Stomach (tissue), 9 donors: ENCODE measurements around the gene ZFHX3. TPM values are rescaled to one million over a fixed set of nuclear protein-coding genes. Genes with fewer than 3 reads are reported as not detected.

Source experiments
- DNase-seq, 2 donors: peaks; one replicate each; pipeline versions ENCODE4 v3.0.0 to v3.0.0-alpha.2; 2013 to 2019
- H3K27ac ChIP-seq, 5 donors: fragments of 200-600 bp in 4 of 5; sonication (generic) in 4 of 5; one replicate each; pipeline ENCODE4 v1.5.1; 2013 to 2019; ENCODE audit warnings: mild to moderate bottlenecking in 1 of 5, moderate library complexity in 1 of 5
- H3K27me3 ChIP-seq, 3 donors: fragments of 200-600 bp; sonication (generic); one replicate each; pipeline ENCODE4 v1.5.1; 2017 to 2019; ENCODE audit warnings: mixed run types in 1 of 3
- H3K36me3 ChIP-seq, 4 donors: fragments of 200-600 bp; sonication (generic); 1 replicate in 3 of 4; 2 replicates in 1 of 4; pipeline ENCODE4 v1.5.1; 2016 to 2019
- H3K4me1 ChIP-seq, 4 donors: fragments of 200-600 bp; sonication (generic); one replicate each; pipeline ENCODE4 v1.5.1; 2016 to 2019
- H3K4me3 ChIP-seq, 4 donors: fragments of 200-600 bp; sonication (generic) in 3 of 4; one replicate each; pipeline ENCODE4 v1.5.1; 2016 to 2019; ENCODE audit warnings: mild to moderate bottlenecking in 1 of 4
- H3K9me3 ChIP-seq, 4 donors: fragments of 200-600 bp; sonication (generic); one replicate each; pipeline ENCODE4 v1.5.1; 2016 to 2019
- CTCF ChIP-seq, 7 experiments: fragments of 450-650 bp in 4 of 7; fragments of 200-600 bp in 3 of 7; sonication (generic) in 3 of 7; IDR thresholded peaks; one replicate each; pipeline ENCODE4 v1.5.1; 2016 to 2019; ENCODE audit warnings: antibody characterized with exemption in 7 of 7, control low read depth in 2 of 7, mild to moderate bottlenecking in 1 of 7
- EP300 ChIP-seq: sonication (generic); formaldehyde crosslinking; IDR thresholded peaks from one replicate; pipeline ENCODE4 v1.6.1; 2017; ENCODE audit warnings: antibody characterized with exemption
- POLR2A ChIP-seq, 4 donors: fragments of 450-650 bp; IDR thresholded peaks; one replicate each; pipeline ENCODE4 v1.6.1; 2016; ENCODE audit warnings: antibody characterized with exemption in 4 of 4, control low read depth in 2 of 4, mild to moderate bottlenecking in 1 of 4, moderate library complexity in 1 of 4
- POLR2AphosphoS5 ChIP-seq, 3 donors: sonication (generic); formaldehyde crosslinking; IDR thresholded peaks; one replicate each; pipeline ENCODE4 v1.6.1; 2016; ENCODE audit warnings: antibody characterized with exemption in 3 of 3
- WGBS, 5 donors: extraction: QIAGEN DNeasy Blood & Tissue Kit in 3 of 5; methylation state at CpG; one replicate each; pipeline versions ENCODE4 v1.1.5 to v1.1.7; 2013 to 2018; 5-methylcytosine and 5-hydroxymethylcytosine counted together
- intact Hi-C: fragments of 100-400 bp; cut with DNase I; formaldehyde crosslinking; loops from one replicate; pipeline ENCODE4 v1.15.1; 2023; ENCODE audit warnings: low total_unique reads
- polyA plus RNA-seq, 3 donors: library from polyadenylated mRNA; stranded (reverse); fragments of 200-250 nt; gene quantifications; one replicate each; pipeline ENCODE4 v1.2.3, GENCODE V29; 2013
- total RNA-seq, 5 donors: library from RNA; depleted of rRNA; stranded (reverse); fragments of >200 nt; gene quantifications; one replicate each; pipeline versions ENCODE4 v1.1.0 to v1.2.3, GENCODE V29; 2014 to 2016
- donor health status: healthy with polysubstance abuse.
- donor health status: Bipolar disorder and iron deficiency.
- donor health status: healthy.

ZFHX3 gene
- total and polyA plus RNA-seq, 8 donors, result 1.1 to 27.5 (median 11.8) TPM

- Histone ChIP-seq H3K27me3 (no peaks in the 10 kb centered on the region), H3K36me3 (no peaks in the 10 kb centered on the region), H3K4me1 (peaks cover 29 to 79% (median 62%) of the 10 kb centered on the region in 4 donors), H3K4me3 (no peak overlapping the region), H3K27ac (peak overlapping the region in 1 of 5 donors; percentile 23), H3K9me3 (no peaks in the 10 kb centered on the region)
- no peak for TF ChIP-seq CTCF (IDR thresholded peaks at IDR 0.05)
- 49 to 61% (median 50%) methylated on average over 6 of the region's 6 CpGs for WGBS, 5 donors
- intact Hi-C loops, result no loop called here
- DNase-seq, result peak in 1 of 2 donors; percentile 51
Observed at GRCh38 chr16:72935896-72936295, 112.0 kb downstream of the ZFHX3 start.

- WGBS, 5 donors, result 77 to 82% (median 79%) methylated on average over 17 of the region's 17 CpGs
- Histone ChIP-seq H3K4me1 (peaks cover 23 to 82% (median 58%) of the 10 kb centered on the region in 4 donors), H3K9me3 (no peaks in the 10 kb centered on the region), H3K36me3 (no peaks in the 10 kb centered on the region), H3K4me3 (no peak overlapping the region), H3K27ac (peak overlapping the region in 1 of 5 donors; percentile 23), H3K27me3 (no peaks in the 10 kb centered on the region)
- intact Hi-C loops, result no loop called here
- TF ChIP-seq POLR2A (IDR thresholded peaks at IDR 0.05) (no peak), CTCF (IDR thresholded peaks at IDR 0.05) (no peak), POLR2AphosphoS5 (IDR thresholded peaks at IDR 0.05) (no peak), EP300 (no peak)
- DNase-seq, result no peak
Observed at GRCh38 chr16:72934636-72935403, 113.1 kb downstream of the ZFHX3 start.

GRCh38 chr16:72932677-72933335 lies 115.1 kb downstream of the ZFHX3 start:
- DNase-seq, result no peak
- H3K4me1 ChIP-seq, result peaks cover 20 to 69% (median 42%) of the 10 kb centered on the region in 4 donors
- H3K4me3 ChIP-seq, result no peak overlapping the region
- H3K9me3 ChIP-seq, result no peaks in the 10 kb centered on the region
- H3K27me3 ChIP-seq, result no peaks in the 10 kb centered on the region
- TF ChIP-seq POLR2AphosphoS5 (IDR thresholded peaks at IDR 0.05) (no peak), POLR2A (IDR thresholded peaks at IDR 0.05) (no peak), CTCF (IDR thresholded peaks at IDR 0.05) (no peak), EP300 (no peak)
- H3K27ac ChIP-seq, result peak overlapping the region in 2 of 5 donors; percentile 54 to 58
- intact Hi-C loops, result no loop called here
- 92 to 94% (median 93%) methylated on average over 11 of the region's 11 CpGs for WGBS, 5 donors
- H3K36me3 ChIP-seq, result no peaks in the 10 kb centered on the region

- intact Hi-C loops, result no loop called here
- peaks cover 18 to 72% (median 49%) of the 10 kb centered on the region in 4 donors for H3K4me1 ChIP-seq
- H3K4me3 ChIP-seq, result no peak overlapping the region
- H3K27ac ChIP-seq, result peak overlapping the region in 4 of 5 donors; percentile 43 to 59 (median 56)
- no peak for DNase-seq
- 37 to 59% (median 48%) methylated on average over 2 of the region's 2 CpGs for WGBS, 5 donors
- H3K9me3 ChIP-seq, result no peaks in the 10 kb centered on the region
- TF ChIP-seq POLR2AphosphoS5 (IDR thresholded peaks at IDR 0.05) (no peak), EP300 (no peak), CTCF (IDR thresholded peaks at IDR 0.05) (no peak)
- no peaks in the 10 kb centered on the region for H3K36me3 ChIP-seq
- H3K27me3 ChIP-seq, result no peaks in the 10 kb centered on the region
Observed at GRCh38 chr16:72932050-72932449, 115.9 kb downstream of the ZFHX3 start.
